ENCODE results near the gene UBR2.
A peak's percentile ranks its signal among the peaks of the same experiment; 100 is the strongest.
"Not testable (repeated sequence)": the region's sequence is repeated elsewhere in the genome, so short reads cannot be mapped to it uniquely, and the experiment has no call there.

Gene UBR2

GRCh38 chr6:42616716-42617115 is 52.9 kb downstream of the UBR2 start:
- no peak for DNase-seq

GRCh38 chr6:42618105-42618504 is 54.3 kb downstream of the UBR2 start:
- DNase-seq = no peak

- peak in 24 of 58 donors; percentile 2 to 60 (median 10) for DNase-seq
Observed at GRCh38 chr6:42618686-42619085, 54.9 kb downstream of the UBR2 start.

GRCh38 chr6:42619963-42620362 is 56.1 kb downstream of the UBR2 start:
- no peak for DNase-seq

- DNase-seq = no peak
Observed at GRCh38 chr6:42624601-42625000, 60.8 kb downstream of the UBR2 start.

- DNase-seq = no peak
Observed at GRCh38 chr6:42627044-42627443, 63.2 kb downstream of the UBR2 start.

GRCh38 chr6:42627674-42628073 is 63.8 kb downstream of the UBR2 start:
- no peak for DNase-seq

- DNase-seq = no peak
Observed at GRCh38 chr6:42628604-42629003, 64.8 kb downstream of the UBR2 start.

GRCh38 chr6:42629845-42630244 is 66.0 kb downstream of the UBR2 start:
- DNase-seq = no peak

GRCh38 chr6:42637681-42638080 is 73.9 kb downstream of the UBR2 start:
- DNase-seq = no peak

GRCh38 chr6:42642794-42643193 is 79.0 kb downstream of the UBR2 start:
- no peak for DNase-seq

GRCh38 chr6:42644211-42644610 is 80.4 kb downstream of the UBR2 start:
- DNase-seq = no peak

GRCh38 chr6:42652024-42652746 is 88.4 kb downstream of the UBR2 start:
- DNase-seq = no peak

GRCh38 chr6:42653851-42654250 is 90.0 kb downstream of the UBR2 start:
- no peak for DNase-seq

- no peak for DNase-seq
Observed at GRCh38 chr6:42659806-42660205, 96.0 kb downstream of the UBR2 start.

GRCh38 chr6:42661540-42662153 is 97.8 kb downstream of the UBR2 start:
- peak in 51 of 58 donors; percentile 3 to 86 (median 48) for DNase-seq

- DNase-seq = no peak
Observed at GRCh38 chr6:42664718-42665117, 100.9 kb downstream of the UBR2 start.

- not testable (repeated sequence) for DNase-seq
Observed at GRCh38 chr6:42674368-42674767, 110.5 kb downstream of the UBR2 start.

- no peak for DNase-seq
Observed at GRCh38 chr6:42674780-42675179, 111.0 kb downstream of the UBR2 start.

GRCh38 chr6:42679358-42679757 is 115.5 kb downstream of the UBR2 start:
- DNase-seq = no peak

- no peak for DNase-seq
Observed at GRCh38 chr6:42688281-42688680, 124.5 kb downstream of the UBR2 start.

- DNase-seq = no peak
Observed at GRCh38 chr6:42689371-42689770, 125.5 kb downstream of the UBR2 start.

- no peak for DNase-seq
Observed at GRCh38 chr6:42690151-42690702, 126.4 kb downstream of the UBR2 start.

Measured in anterior cingulate cortex (tissue), 58 donors.